GM23248 (cell line): ENCODE data around the gene LRRN1. TPM values are rescaled to one million over a fixed set of nuclear protein-coding genes. Genes with fewer than 3 reads are reported as not detected.

ENCODE experiments used
- DNase-seq: peaks from one replicate; pipeline ENCODE4 v3.0.0-alpha.2; 2015
- H2AFZ ChIP-seq: fragments of 200-600 bp; sonication (generic); 2 replicates; pipeline ENCODE4 v1.6.1; 2016; ENCODE audit warnings: antibody characterized with exemption
- H3F3A ChIP-seq: fragments of 200-600 bp; sonication (generic); 2 replicates; pipeline ENCODE4 v1.6.1; 2016; ENCODE audit warnings: mild to moderate bottlenecking, antibody characterized with exemption, mixed run types; ENCODE audit not compliant: insufficient read depth
- H3K27ac ChIP-seq: fragments of 200-600 bp; sonication (generic); 2 replicates; pipeline ENCODE4 v1.5.1; 2016; ENCODE audit warnings: mild to moderate bottlenecking
- H3K27me3 ChIP-seq: fragments of 200-600 bp; sonication (generic); replicated peaks from 2 replicates; pipeline ENCODE4 v1.6.1; 2016; ENCODE audit warnings: mild to moderate bottlenecking; ENCODE audit not compliant: insufficient read depth
- H3K36me3 ChIP-seq: fragments of 200-600 bp; sonication (generic); 2 replicates; pipeline ENCODE4 v1.6.1; 2016; ENCODE audit warnings: low read depth, mild to moderate bottlenecking
- H3K4me1 ChIP-seq: fragments of 200-600 bp; sonication (generic); 2 replicates; pipeline ENCODE4 v1.6.1; 2016; ENCODE audit warnings: mild to moderate bottlenecking; ENCODE audit not compliant: insufficient read depth
- H3K4me2 ChIP-seq: fragments of 200-600 bp; sonication (generic); one replicate; pipeline ENCODE4 v1.6.1; 2016; ENCODE audit warnings: mild to moderate bottlenecking; ENCODE audit not compliant: unreplicated experiment
- H3K4me3 ChIP-seq: fragments of 200-600 bp; sonication (generic); 2 replicates; pipeline ENCODE4 v1.5.1; 2016; ENCODE audit warnings: mild to moderate bottlenecking
- H3K79me2 ChIP-seq: fragments of 200-600 bp; sonication (generic); 2 replicates; pipeline ENCODE4 v1.6.1; 2016; ENCODE audit warnings: mild to moderate bottlenecking; ENCODE audit not compliant: insufficient read depth
- H3K9ac ChIP-seq: fragments of 200-600 bp; sonication (generic); 2 replicates; pipeline ENCODE4 v1.6.1; 2016; ENCODE audit warnings: mild to moderate bottlenecking
- H3K9me2 ChIP-seq: fragments of 200-600 bp; sonication (generic); 2 replicates; pipeline ENCODE4 v1.6.1; 2016; ENCODE audit warnings: mixed run types, mild to moderate bottlenecking, moderate library complexity; ENCODE audit not compliant: insufficient read depth
- H3K9me3 ChIP-seq: fragments of 200-600 bp; sonication (generic); one replicate; pipeline ENCODE4 v1.6.1; 2017; ENCODE audit warnings: low read depth
- H4K20me1 ChIP-seq: fragments of 200-600 bp; sonication (generic); 2 replicates; pipeline ENCODE4 v1.6.0; 2016; ENCODE audit not compliant: insufficient read depth
- EZH2 ChIP-seq: fragments of 200-600 bp; sonication (generic); IDR thresholded peaks from 2 replicates; pipeline ENCODE4 v1.6.1; 2018; ENCODE audit warnings: antibody characterized with exemption, mild to moderate bottlenecking; ENCODE audit not compliant: insufficient read depth, poor library complexity, severe bottlenecking
- EZH2phosphoT487 ChIP-seq: fragments of 200-600 bp; sonication (generic); IDR thresholded peaks from 2 replicates; pipeline ENCODE4 v1.6.1; 2018; ENCODE audit warnings: antibody characterized with exemption, moderate library complexity, mild to moderate bottlenecking, low read depth; ENCODE audit not compliant: insufficient read depth
- WGBS, 2 experiments: methylation state at CpG; one replicate each; pipeline ENCODE4 v1.1.6; 2015 to 2017; ENCODE audit warnings: low lambda C conversion rate in 2 of 2, low coverage in 1 of 2; ENCODE audit errors: missing lambda C conversion rate in 2 of 2; 5-methylcytosine and 5-hydroxymethylcytosine counted together
- in situ Hi-C: fragments of 300-500 bp; cut with MboI; formaldehyde crosslinking; loops from 2 replicates; pipeline ENCODE4 v1.15.0; 2020
- polyA plus RNA-seq: library from polyadenylated mRNA; unstranded; fragments of >200 nt; fragmentation: Nextera tagmentation; extraction: Ambion mirVana; gene quantifications from 2 replicates; pipeline ENCODE4 v1.2.1, GENCODE V29; 2016
- total RNA-seq: library from RNA; depleted of rRNA; stranded (reverse); fragments of >200 nt; shearing (Covaris generic); gene quantifications from 2 replicates; pipeline ENCODE4 v1.2.3, GENCODE V29; 2014

The LRRN1 gene
- total and polyA plus RNA-seq, 2 experiments from 2014 or later = not detected

DNA sequence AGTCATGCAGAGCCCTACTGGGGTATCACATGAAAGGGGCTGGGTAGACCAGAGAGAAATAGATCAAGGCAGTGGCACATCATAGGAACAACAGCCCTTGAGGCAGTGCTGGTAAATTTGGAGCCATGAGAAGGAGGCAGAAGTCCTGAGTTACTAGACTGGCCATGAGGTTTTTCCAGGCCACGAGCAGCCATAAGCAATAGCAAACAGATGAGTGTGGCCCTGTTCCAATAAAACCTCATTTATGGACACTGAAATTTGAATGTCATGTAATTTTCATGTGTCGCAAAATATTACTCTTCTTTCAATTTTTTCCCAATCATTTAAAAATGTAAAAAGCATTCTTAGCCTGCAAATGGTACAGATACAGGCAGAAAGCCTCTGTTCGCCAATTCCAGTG, 28.1 kb upstream of the LRRN1 start:
- Histone ChIP-seq H3F3A (no peaks in the 10 kb centered on the region), H2AFZ (no peak overlapping the region), H3K9me2 (no peaks in the 10 kb centered on the region), H3K27ac (no peak overlapping the region), H3K79me2 (no peaks in the 10 kb centered on the region), H3K4me1 (no peaks in the 10 kb centered on the region), H3K9ac (no peak overlapping the region), H3K4me2 (no peak overlapping the region), H4K20me1 (no peaks in the 10 kb centered on the region), H3K4me3 (no peak overlapping the region), H3K27me3 (no peaks in the 10 kb centered on the region), H3K9me3 (no peaks in the 10 kb centered on the region), H3K36me3 (no peaks in the 10 kb centered on the region)
- in situ Hi-C loops = no loop called here
- WGBS, 2 experiments = 8 to 12% methylated on average over 3 of the region's 3 CpGs
- DNase-seq = no peak
- no peak for TF ChIP-seq EZH2
- no peak for TF ChIP-seq EZH2phosphoT487

- no peaks in the 10 kb centered on the region for H4K20me1 ChIP-seq
- in situ Hi-C loops = no loop called here
- H3K79me2 ChIP-seq = no peaks in the 10 kb centered on the region
- H3K4me2 ChIP-seq = no peak overlapping the region
- no peaks in the 10 kb centered on the region for H3K9me3 ChIP-seq
- no peak overlapping the region for H2AFZ ChIP-seq
- no peak overlapping the region for H3K9ac ChIP-seq
- no peak overlapping the region for H3K27ac ChIP-seq
- no peaks in the 10 kb centered on the region for H3K9me2 ChIP-seq
- no peaks in the 10 kb centered on the region for H3F3A ChIP-seq
- TF ChIP-seq EZH2phosphoT487 (no peak), EZH2 (no peak)
- no peaks in the 10 kb centered on the region for H3K27me3 ChIP-seq
- no peak for DNase-seq
- no peaks in the 10 kb centered on the region for H3K36me3 ChIP-seq
- 52 to 53% methylated on average over 1 of the region's 1 CpG for WGBS, 2 experiments
- no peak overlapping the region for H3K4me3 ChIP-seq
- no peaks in the 10 kb centered on the region for H3K4me1 ChIP-seq
Observed at GRCh38 chr3:3771567-3771966, 27.7 kb upstream of the LRRN1 start.

DNA sequence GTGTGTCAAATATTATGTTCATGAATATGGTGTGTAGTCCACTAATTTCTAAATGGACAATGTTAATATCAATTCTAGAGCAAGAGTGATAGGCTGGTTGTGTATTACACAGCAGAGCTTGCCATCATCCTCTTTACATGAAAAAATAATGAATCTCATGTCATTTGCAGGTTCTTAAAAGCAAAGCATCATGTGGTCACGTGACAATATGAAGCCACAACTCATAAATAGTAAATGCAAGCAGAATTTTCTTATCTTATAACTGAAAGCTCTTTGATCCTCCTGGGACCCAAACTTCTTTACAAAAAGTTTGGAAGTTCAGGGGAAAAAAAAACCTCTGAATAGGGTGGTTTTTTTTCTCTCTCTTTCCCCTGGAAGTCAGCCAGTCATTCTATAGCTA, 26.9 kb upstream of the LRRN1 start:
- no peaks in the 10 kb centered on the region for H3K4me1 ChIP-seq
- no peak overlapping the region for H3K4me2 ChIP-seq
- no peaks in the 10 kb centered on the region for H3K9me3 ChIP-seq
- no peaks in the 10 kb centered on the region for H3F3A ChIP-seq
- no peak overlapping the region for H3K4me3 ChIP-seq
- no peak overlapping the region for H3K9ac ChIP-seq
- H3K79me2 ChIP-seq = no peaks in the 10 kb centered on the region
- H3K9me2 ChIP-seq = no peaks in the 10 kb centered on the region
- 42 to 43% methylated on average over 1 of the region's 1 CpG for WGBS, 2 experiments
- no peak for DNase-seq
- H2AFZ ChIP-seq = no peak overlapping the region
- in situ Hi-C loops = no loop called here
- no peaks in the 10 kb centered on the region for H3K36me3 ChIP-seq
- no peaks in the 10 kb centered on the region for H4K20me1 ChIP-seq
- TF ChIP-seq EZH2 (no peak), EZH2phosphoT487 (no peak)
- H3K27ac ChIP-seq = no peak overlapping the region
- H3K27me3 ChIP-seq = no peaks in the 10 kb centered on the region

GRCh38 chr3:3772920-3773319, 26.3 kb upstream of the LRRN1 start:
- Histone ChIP-seq H3K27me3 (no peaks in the 10 kb centered on the region), H3K79me2 (no peaks in the 10 kb centered on the region), H4K20me1 (no peaks in the 10 kb centered on the region), H3K36me3 (no peaks in the 10 kb centered on the region), H3K4me2 (no peak overlapping the region), H3K9me2 (no peaks in the 10 kb centered on the region), H3K9ac (no peak overlapping the region), H2AFZ (no peak overlapping the region), H3K9me3 (no peaks in the 10 kb centered on the region), H3K27ac (no peak overlapping the region), H3F3A (no peaks in the 10 kb centered on the region), H3K4me3 (no peak overlapping the region), H3K4me1 (no peaks in the 10 kb centered on the region)
- 33 to 36% methylated on average over 7 of the region's 7 CpGs for WGBS, 2 experiments
- no peak for TF ChIP-seq EZH2
- TF ChIP-seq EZH2phosphoT487 = no peak
- no peak for DNase-seq
- in situ Hi-C loops = no loop called here

- H3K79me2 ChIP-seq = no peaks in the 10 kb centered on the region
- DNase-seq = no peak
- no peak overlapping the region for H3K27ac ChIP-seq
- no peaks in the 10 kb centered on the region for H3K4me1 ChIP-seq
- no peak overlapping the region for H3K4me2 ChIP-seq
- TF ChIP-seq EZH2 (no peak), EZH2phosphoT487 (no peak)
- 24 to 25% methylated on average over 4 of the region's 4 CpGs for WGBS, 2 experiments
- H3K9me2 ChIP-seq = no peaks in the 10 kb centered on the region
- in situ Hi-C loops = no loop called here
- no peak overlapping the region for H3K9ac ChIP-seq
- H3K9me3 ChIP-seq = no peaks in the 10 kb centered on the region
- no peak overlapping the region for H2AFZ ChIP-seq
- H4K20me1 ChIP-seq = no peaks in the 10 kb centered on the region
- no peaks in the 10 kb centered on the region for H3F3A ChIP-seq
- H3K36me3 ChIP-seq = no peaks in the 10 kb centered on the region
- no peak overlapping the region for H3K4me3 ChIP-seq
- no peaks in the 10 kb centered on the region for H3K27me3 ChIP-seq
Observed at GRCh38 chr3:3776607-3777006, 22.6 kb upstream of the LRRN1 start.
